HG03460 (cell line): ENCODE results near the gene ELFN1.

Experiments used
- ATAC-seq: cut with Tn5 transposase; IDR thresholded peaks from one replicate; pipeline ENCODE4 v1.9.1; 2021; ENCODE audit not compliant: unreplicated experiment

ELFN1 gene

GRCh38 chr7:1642291-1642731, 27.8 kb upstream of the ELFN1 start:
- no peak for ATAC-seq

DNA sequence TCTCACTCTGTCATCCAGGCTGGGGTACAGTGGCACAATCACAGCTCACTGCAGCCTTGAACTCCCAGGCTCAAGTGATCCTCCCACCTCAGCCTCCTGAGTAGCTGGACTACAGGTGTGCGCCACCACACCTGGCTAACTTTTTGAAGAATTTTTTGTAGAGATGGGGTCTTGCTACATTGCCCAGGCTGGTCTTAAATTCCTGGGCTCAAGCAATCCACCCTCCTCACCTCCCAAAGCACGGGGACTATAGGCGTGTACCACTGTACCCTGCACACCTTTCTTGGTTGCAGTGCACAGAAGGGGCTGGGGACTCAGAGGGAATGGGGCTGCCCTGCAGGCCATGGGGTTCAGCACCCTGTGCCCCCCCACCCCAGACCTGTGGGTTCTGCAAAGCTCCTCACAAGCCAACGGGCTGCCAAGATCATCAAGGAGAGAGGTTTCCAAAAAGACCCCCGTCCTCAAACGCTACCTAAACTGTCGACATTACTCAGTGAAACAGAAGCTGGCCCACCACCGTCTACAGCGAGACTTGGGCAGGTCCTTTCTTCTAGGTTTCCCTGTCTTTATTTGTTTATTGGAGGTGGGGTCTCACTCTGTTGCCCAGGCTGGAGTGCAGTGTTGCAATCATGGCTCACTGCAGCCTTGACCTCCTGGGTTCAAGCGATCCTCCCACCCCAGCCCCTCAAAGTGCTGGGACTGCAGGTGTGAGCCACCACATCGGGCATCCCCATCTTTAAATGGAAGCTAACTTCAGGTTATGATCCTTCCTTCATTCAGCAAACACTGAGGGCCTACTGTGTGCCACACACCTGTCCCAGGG, 26.6 kb upstream of the ELFN1 start:
- no peak for ATAC-seq

- ATAC-seq = no peak
These were observed 25.6 kb upstream of the ELFN1 start for GRCh38 chr7:1644341-1645070.

- ATAC-seq = no peak
These were observed 25.0 kb upstream of the ELFN1 start for GRCh38 chr7:1645071-1645409.

DNA sequence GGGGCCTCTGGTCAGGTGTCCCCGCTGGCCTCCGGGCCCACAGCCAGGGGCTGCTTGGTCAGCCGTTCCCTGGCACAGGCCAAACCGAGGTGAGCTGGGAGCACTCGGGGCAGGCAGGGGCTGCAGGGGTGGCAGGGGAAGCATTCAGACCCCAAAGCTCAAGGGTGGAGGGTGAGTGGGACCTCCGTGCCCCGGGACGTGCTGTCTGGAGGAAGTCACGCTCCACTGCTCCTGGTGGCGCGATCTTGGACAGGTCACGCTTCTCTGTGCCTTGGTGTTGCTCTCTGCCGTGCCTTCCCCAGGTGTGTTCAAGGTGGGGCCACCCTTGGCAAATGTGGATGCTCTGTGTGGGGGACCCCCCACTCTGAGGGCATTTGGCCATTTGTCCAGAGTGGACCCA, 24.6 kb upstream of the ELFN1 start:
- no peak for ATAC-seq

GRCh38 chr7:1646391-1646790, 23.7 kb upstream of the ELFN1 start:
- ATAC-seq = no peak

DNA sequence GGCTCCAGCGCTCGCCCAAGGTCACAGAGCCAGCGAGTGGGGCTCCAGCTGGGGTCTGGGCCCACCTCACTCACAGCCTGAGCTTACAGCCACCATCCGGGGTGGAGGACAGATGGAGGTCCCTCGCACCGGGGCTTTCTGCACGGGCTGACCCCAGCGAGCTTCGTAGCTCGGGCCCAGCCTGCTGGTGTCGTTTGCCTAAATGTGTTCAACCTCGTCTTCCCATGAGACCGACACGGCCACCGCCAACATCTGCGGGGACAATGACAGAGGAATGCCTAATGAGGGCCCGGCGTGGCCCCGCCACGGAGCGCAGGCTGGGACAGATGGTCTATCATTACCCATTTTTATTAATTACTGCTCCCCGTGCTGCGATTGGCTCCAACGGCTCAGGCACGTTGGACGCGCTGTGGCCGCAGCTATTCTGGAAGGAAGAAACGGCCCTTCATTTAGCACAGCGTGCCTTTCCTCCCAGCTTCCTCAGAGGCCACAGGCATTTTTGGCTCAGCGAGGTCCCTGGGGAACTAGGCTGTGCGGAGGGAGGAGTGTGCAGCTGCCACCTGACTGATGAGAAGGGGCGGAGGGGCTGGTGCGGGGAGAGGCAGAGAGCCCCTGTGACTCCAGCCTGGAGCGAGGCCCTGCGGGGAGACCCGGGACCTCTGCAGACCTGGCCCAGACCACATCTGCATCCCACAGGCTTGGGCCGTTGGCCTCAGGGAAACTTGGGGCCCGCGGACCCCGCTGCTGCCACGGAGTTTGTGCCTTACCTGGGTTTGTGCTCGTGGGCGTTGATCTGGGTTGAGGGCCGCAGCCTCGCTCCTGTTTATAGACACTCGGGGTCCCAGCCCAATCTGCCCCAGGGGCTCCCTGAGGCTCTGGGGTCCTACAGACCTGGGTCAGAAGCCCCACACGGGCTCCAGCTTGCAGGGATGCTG, 22.9 kb upstream of the ELFN1 start:
- no peak for ATAC-seq

GRCh38 chr7:1647961-1648672, 22.0 kb upstream of the ELFN1 start:
- ATAC-seq = no peak

GRCh38 chr7:1649751-1650326, 20.2 kb upstream of the ELFN1 start:
- no peak for ATAC-seq

DNA sequence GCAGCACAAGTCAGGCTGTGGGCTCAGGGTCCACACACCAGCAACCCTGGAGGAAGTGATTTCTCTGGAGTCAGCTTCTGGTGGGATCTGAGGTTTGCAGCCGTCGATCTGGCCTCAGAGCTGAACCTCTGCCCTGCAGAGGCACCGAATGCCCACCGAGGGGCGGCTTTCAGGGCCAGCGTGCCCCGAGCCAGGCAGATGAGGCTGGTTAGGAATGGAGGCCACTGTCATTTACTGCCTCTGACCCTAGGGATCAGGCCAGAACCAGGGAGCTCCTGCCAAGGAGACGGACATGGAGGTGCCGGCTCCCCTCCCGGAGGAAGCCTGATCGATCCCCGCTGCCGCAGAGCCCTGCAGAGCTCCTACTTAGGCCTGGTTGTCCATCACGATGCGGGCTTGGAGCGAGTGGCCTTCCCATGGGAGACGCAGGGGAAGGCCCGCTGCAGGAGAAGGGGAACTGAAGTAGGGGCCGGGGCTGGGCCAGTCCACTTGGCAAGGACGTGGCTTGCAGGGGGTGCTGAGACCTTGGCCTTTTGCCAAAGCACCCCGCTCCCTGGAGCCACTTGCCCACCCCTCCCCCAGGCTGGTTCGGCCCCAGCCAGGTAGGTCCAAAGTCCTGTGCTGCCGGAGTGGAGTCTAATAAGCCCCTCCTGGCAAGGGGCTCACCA, 19.6 kb upstream of the ELFN1 start:
- no peak for ATAC-seq

GRCh38 chr7:1651031-1651446, 19.0 kb upstream of the ELFN1 start:
- ATAC-seq = no peak

DNA sequence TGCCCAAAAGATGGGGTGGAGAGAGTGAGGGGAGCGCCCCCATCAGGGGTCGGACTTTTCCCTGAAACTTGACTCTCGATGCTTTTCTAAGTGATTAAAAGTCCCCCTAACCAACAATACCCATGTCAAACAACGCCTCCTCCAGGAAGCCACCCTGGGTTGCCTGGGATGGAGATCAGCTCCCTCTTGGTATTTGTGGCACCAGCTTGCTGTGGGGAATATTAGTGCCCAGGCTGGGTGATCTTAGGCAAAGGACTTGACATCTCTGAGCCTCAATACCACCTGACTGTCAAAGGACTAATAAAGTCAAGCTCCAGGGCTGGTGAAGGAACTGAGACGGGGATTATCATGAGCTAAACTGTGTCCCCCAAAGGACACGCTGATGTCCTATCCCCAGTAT, 18.2 kb upstream of the ELFN1 start:
- no peak for ATAC-seq

DNA sequence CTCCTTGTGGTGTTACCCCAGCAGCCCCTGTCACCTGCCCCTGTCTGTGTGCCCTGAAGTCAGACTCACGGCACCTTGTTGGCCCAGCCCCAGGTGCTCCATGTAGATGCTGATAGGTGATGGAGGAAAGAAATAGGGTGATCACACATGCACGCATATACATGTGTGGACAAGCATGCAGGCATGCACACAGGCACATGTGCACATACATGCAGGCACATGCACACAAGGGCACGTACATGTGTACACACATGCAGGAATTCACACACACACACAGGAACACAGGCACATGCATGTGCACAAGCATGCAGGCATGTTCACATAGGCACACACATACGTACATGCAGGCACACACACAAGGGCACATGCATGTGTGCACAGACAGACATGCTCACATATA, 16.6 kb upstream of the ELFN1 start:
- ATAC-seq = no peak

GRCh38 chr7:1654111-1654510, 16.0 kb upstream of the ELFN1 start:
- no peak for ATAC-seq

GRCh38 chr7:1654738-1655475, 15.2 kb upstream of the ELFN1 start:
- no peak for ATAC-seq

DNA sequence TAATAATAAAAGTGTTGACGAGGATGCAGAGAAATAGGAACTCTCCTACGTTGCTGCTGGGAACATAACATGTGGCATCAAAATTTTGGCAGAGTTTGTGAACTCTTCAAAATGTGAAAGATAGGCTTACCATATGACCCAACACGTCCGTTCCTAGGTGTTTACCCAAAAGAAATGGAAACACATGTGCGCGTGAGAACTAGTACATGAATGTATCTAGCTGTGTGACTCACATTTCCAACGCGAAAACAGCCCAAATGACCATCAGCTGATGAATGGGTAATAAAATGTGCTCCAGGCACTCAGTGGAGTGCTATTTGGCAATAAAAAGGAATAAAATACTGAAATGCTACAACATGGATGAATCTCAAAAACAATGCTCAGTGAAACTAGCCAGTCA, 10.4 kb upstream of the ELFN1 start:
- no peak for ATAC-seq

GRCh38 chr7:1661461-1661860, 8.6 kb upstream of the ELFN1 start:
- ATAC-seq = no peak

GRCh38 chr7:1662101-1662500, 8.0 kb upstream of the ELFN1 start:
- no peak for ATAC-seq

- no peak for ATAC-seq
These were observed 7.3 kb upstream of the ELFN1 start for GRCh38 chr7:1662767-1663166.
